Mammary epithelial cell (primary cell): ENCODE data around the gene COL19A1.

Source experiments
- EZH2 ChIP-seq: IDR thresholded peaks from 2 replicates; pipeline ENCODE4 v1.6.1; 2012; ENCODE audit warnings: low read length, inconsistent platforms, borderline replicate concordance
- TF ChIP-seq, protein P1 (sequence below), 2 donors: IDR thresholded peaks in 1 of 2; conservative IDR thresholded peaks in 1 of 2; 2 replicates each; pipeline ENCODE4 v1.5.1; 2011 to 2012; ENCODE audit warnings: inconsistent platforms in 2 of 2, low read length in 2 of 2, mild to moderate bottlenecking in 2 of 2, control low read depth in 1 of 2, low read depth in 1 of 2; ENCODE audit not compliant: insufficient read depth in 1 of 2; ENCODE audit errors: extremely low read depth in 1 of 2

DNA sequence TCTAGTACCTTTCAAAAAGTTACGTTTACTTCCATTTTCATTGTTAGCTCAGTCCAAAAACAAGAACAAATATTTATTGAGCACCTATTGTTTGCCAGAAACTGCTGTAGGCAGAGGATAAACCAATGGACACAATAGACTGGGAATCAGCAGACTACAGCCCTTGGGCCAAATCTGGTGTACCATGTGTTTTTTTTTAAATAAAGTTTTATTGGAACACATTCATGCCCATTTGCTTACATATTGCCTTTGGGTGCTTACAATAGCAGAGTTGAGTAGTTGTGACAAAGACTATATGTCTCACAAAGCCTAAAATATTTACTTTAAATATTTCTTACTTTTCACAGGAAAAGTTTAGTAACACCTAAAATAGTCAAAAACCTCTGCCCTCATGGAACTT is 220.4 kb downstream of the COL19A1 start:
- TF ChIP-seq, protein P1, sequence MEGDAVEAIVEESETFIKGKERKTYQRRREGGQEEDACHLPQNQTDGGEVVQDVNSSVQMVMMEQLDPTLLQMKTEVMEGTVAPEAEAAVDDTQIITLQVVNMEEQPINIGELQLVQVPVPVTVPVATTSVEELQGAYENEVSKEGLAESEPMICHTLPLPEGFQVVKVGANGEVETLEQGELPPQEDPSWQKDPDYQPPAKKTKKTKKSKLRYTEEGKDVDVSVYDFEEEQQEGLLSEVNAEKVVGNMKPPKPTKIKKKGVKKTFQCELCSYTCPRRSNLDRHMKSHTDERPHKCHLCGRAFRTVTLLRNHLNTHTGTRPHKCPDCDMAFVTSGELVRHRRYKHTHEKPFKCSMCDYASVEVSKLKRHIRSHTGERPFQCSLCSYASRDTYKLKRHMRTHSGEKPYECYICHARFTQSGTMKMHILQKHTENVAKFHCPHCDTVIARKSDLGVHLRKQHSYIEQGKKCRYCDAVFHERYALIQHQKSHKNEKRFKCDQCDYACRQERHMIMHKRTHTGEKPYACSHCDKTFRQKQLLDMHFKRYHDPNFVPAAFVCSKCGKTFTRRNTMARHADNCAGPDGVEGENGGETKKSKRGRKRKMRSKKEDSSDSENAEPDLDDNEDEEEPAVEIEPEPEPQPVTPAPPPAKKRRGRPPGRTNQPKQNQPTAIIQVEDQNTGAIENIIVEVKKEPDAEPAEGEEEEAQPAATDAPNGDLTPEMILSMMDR (conservative IDR thresholded peaks at IDR 0.05 in 1 of 2, IDR thresholded peaks at IDR 0.05 in 1 of 2; ENCODE audit: extremely low read depth in 1 of 2, insufficient read depth in 1 of 2, low read depth in 1 of 2, low read length in 2 of 2), result no peak
- no peak for TF ChIP-seq EZH2
